HG03175 (cell line): ENCODE measurements around the gene PDZD7.
A peak's percentile ranks its signal among the peaks of the same experiment; 100 is the strongest.
"Not testable (repeated sequence)": the region's sequence is repeated elsewhere in the genome, so short reads cannot be mapped to it uniquely, and the experiment has no call there.

Source experiments
- ATAC-seq: cut with Tn5 transposase; IDR thresholded peaks from one replicate; pipeline ENCODE4 v1.9.1; 2021; ENCODE audit warnings: mild to moderate bottlenecking, moderate library complexity; ENCODE audit not compliant: unreplicated experiment

Gene PDZD7

DNA sequence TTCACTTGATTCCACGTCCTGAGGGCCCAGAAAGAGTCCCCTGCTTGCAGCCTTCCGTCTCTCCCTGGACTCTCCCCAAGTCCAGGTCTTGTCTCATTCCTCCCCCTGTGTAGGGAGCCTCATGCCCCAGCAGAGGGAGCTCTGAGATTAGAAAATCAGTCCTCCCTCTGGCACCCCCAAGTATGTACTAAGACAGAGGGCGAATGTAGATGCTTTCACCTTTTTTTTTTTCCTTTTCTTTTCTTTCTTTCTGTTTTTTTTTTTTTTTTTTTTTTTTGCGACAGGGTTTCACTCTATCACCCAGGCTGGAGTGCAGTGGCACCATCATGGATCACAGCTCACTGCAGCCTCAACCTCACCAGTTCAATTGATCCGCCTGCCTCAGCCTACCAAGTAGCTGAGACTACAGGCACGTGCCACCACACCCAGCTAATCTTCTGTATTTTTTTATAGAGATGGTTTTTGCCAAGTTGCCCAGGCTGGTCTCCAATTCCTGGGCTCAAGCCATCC lies 10.4 kb upstream of the PDZD7 start:
- ATAC-seq: peak; percentile 62

DNA sequence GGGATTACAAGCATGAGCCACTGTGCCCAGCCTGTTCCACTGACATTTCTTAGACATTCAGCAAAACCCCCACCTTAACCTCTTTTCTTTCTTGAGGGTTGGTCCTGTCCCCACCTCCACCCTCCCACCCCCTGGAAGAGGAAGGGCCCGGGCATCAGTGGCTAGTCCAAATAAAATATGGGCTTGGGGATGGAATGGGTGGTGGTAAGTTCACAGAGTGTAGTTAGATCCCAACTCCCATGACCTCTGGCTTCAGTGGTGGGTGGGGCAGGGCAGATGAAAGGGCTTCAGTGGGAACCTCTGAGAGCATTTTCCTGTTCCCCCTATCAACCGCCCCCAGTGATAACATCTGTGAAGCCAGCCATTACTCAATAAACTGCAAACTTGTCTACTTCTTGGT lies 9.9 kb upstream of the PDZD7 start:
- ATAC-seq: no peak

- ATAC-seq: no peak
These were observed 9.1 kb upstream of the PDZD7 start for GRCh38 chr10:101040061-101040460.

GRCh38 chr10:101038484-101038883 lies 7.6 kb upstream of the PDZD7 start:
- no peak for ATAC-seq

GRCh38 chr10:101036726-101037125 lies 5.8 kb upstream of the PDZD7 start:
- no peak for ATAC-seq

- ATAC-seq: no peak
These were observed 5.2 kb upstream of the PDZD7 start for GRCh38 chr10:101035916-101036702.

DNA sequence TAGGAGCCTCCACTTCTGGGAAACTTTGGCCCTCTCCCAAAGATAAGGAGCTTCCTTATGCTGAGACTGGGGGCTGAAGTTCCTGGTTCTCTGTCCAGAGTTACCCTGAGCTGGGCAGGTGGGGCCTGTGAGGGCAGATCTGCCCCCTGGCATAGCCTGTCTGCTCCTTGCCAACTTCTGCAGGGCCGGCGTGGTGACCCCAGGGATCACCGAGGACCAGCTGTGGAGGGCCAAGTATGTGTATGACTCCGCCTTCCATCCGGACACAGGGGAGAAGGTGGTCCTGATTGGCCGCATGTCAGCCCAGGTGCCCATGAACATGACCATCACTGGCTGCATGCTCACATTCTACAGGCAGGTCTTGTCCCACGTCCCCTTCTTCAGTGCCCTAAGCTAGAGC lies 4.4 kb upstream of the PDZD7 start:
- no peak for ATAC-seq

GRCh38 chr10:101034404-101034803 lies 3.5 kb upstream of the PDZD7 start:
- ATAC-seq: not testable (repeated sequence)

GRCh38 chr10:101033276-101033675 lies 2.3 kb upstream of the PDZD7 start:
- ATAC-seq: no peak

DNA sequence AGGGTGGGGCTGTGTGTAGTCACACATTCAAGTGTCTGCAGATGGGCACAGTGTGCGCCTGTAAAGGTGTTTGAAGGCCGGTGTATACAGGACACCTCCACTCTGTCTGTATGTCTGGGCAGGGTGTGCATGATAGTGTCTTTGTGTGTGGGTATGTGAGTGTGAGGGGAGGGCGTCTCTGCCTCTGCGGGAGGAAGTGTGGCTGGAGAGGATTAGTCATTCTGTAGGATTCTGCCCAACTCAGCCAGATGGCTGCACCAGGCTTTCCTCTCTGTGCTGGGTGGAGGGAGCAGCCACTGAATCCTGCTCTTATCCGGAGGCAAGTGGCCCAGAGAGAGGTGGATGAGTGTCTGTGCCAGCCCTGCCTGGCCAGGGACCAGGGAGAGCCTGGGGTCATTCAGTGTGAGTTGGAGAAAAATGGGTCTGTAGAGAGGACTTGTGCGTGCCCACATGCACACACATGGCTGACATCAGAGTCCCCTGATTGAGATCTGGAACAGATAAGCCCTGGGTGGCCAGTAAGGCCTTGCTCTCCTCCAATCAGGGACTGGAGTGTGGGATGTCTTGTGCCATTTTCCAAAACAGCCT lies 1.8 kb upstream of the PDZD7 start:
- no peak for ATAC-seq

DNA sequence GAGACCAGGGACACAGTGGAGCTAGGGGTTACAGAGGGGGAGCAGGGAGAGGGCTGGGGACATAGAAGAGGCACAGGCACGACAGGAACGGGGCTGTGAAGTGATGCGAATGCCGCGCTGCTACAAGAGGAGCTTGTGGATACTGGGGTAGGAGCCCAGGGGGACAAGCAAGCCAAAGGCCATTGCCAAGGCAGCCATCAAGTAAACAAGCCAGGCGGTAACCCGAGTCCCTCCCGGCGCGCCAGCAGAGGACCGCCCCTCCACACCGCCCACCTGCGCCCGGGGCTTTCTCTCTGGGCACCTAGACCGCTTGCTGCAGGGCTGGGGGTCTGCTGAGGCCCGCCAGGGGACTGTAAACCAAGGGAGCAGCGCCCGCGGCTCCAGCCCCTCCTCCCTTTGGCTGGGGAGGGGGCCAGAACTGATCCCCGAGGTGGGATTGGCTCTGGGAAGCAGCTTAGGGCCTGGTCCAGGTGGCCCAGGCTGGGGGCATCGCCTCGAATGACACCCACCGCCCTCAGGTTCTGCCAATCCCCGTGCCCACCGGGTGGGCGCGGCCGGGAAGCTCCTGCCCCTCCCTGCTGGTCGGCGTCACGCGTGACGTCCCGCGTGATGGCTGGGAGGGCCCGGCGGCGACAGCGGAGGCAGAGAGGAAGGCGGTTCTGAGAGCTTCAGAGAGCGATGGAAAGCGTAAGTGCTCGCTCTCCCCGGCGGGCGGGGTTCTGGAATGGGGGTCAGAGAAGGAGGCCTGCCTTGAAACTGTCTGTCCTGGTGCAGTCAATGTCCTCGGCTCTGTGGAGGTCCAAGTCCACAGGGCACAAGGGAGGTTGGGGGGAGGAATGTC lies 1.1 kb upstream of the PDZD7 start:
- ATAC-seq: peak; percentile 28

GRCh38 chr10:101030496-101031127 lies 317 bp downstream of the PDZD7 start:
- ATAC-seq: no peak

DNA sequence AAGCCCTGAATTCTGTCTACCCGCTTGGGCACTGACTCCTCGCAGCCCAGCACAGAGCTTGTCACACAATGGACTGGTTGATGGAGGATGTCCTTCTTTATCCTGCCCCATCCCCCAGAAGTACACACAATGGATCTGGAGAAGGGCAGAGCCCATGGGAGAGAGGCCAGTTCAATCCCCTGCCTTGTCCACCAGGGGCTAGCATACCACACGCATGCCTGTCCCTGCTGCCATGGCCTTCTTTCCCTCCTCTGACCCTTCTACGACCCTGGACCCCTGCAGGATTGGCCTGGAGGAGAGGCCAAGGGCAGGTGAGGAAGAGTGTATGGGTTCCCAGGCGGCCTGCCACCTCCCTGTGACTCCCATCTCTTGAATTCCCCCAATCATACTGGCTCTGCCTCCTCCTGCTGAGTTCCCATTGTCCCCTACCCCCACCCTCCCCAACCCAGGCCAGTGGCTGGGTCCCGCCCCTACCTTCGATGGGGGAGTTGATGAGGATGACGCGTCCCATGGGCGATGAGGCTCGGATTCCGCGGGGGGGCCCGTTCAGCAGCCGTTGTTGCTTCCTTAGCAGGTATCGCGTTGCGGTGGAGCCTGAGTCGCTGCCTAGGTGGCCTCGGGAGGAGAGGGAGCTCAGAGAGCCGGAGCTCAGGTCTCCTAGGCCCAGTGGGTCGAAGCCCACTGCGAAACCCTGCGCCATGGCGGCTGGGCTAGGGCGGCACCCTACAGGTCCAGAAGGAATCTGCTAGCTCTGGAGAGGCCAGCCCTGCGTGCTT lies 1.2 kb downstream of the PDZD7 start:
- ATAC-seq: no peak

- ATAC-seq: no peak
These were observed 2.2 kb downstream of the PDZD7 start for GRCh38 chr10:101028446-101029337.

DNA sequence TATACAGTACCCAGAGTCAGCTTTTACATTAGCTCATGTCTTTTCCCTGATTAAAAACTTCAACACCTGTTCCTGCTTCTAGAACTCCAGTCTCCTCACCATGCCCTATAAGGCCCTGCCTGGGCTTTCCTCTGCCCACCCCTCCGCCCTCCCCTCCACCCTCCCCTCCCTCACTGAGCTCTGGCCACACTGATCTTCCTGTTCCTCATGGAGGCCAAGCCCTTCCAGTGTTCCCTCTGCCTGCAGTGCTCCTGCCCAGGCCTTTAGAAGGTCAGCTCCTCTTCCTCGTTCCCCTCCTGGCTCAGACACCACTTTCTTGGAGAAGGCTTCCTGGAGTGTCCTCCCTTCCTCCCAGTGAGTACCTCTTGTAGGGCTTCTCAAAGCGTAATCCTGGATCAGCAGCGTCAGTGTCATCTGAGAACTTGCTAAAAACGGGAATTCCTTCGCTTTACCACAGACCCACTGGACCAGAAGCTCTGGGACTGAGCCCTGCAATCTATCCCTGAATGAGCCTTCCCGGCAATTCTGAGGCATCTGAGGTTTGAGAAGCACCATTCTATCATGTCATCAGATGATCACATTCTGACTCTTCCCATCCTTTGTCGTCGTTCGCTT lies 3.7 kb downstream of the PDZD7 start:
- ATAC-seq: no peak

- no peak for ATAC-seq
These were observed 7.8 kb downstream of the PDZD7 start for GRCh38 chr10:101022967-101023705.

GRCh38 chr10:101021692-101022251 lies 9.2 kb downstream of the PDZD7 start:
- ATAC-seq: no peak

DNA sequence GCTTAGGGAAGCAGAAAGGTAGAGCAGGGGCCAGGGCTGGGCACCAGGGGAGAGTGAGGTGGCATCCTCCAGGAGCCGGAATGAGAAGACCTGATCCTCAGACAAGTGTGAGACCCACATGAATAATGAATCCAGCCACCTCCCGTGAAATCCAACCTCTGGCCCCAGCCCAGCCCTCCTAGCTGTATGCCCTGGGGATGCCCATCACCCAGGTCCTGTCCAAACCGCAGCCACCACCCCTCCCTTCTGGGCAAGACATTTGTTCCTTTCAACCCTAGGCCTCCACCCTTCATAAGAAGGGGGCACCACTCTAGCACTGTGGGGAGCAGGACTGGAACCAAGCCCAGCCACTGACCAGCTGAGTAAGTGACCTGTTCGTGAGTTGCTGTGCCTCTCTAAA lies 9.7 kb downstream of the PDZD7 start:
- no peak for ATAC-seq
